Esophagus (tissue), 2 donors: Measurements from ENCODE around the gene C8G. TPM values are rescaled to one million over a fixed set of nuclear protein-coding genes. Genes with fewer than 3 reads are reported as not detected.
A peak's percentile ranks its signal among the peaks of the same experiment; 100 is the strongest.

Experiments
- H3K27ac ChIP-seq, 2 donors: one replicate each; pipeline ENCODE4 v1.5.1; 2013; ENCODE audit warnings: low read depth in 2 of 2, mild to moderate bottlenecking in 2 of 2, inconsistent platforms in 1 of 2, low read length in 1 of 2, moderate library complexity in 1 of 2
- H3K27me3 ChIP-seq, 2 donors: one replicate each; pipeline ENCODE4 v1.6.1; 2013; ENCODE audit warnings: low read length in 2 of 2, control low read depth in 1 of 2, mild to moderate bottlenecking in 1 of 2; ENCODE audit not compliant: insufficient read depth in 2 of 2, control insufficient read depth in 1 of 2
- H3K36me3 ChIP-seq, 2 donors: one replicate each; pipeline ENCODE4 v1.6.1; 2013; ENCODE audit warnings: low read length in 1 of 2; ENCODE audit not compliant: control insufficient read depth in 2 of 2, insufficient read depth in 2 of 2
- H3K4me1 ChIP-seq, 2 donors: one replicate each; pipeline ENCODE4 v1.6.1; 2013; ENCODE audit warnings: low read length in 1 of 2; ENCODE audit not compliant: control insufficient read depth in 2 of 2, insufficient read depth in 2 of 2
- H3K4me3 ChIP-seq, 2 donors: one replicate each; pipeline ENCODE4 v1.5.1; 2013; ENCODE audit warnings: low read length in 2 of 2, mild to moderate bottlenecking in 2 of 2, low read depth in 1 of 2, moderate library complexity in 1 of 2
- H3K9me3 ChIP-seq, 2 donors: one replicate each; pipeline ENCODE4 v1.6.1; 2013; ENCODE audit warnings: mild to moderate bottlenecking in 2 of 2, low read depth in 1 of 2, low read length in 1 of 2, moderate library complexity in 1 of 2; ENCODE audit not compliant: control insufficient read depth in 2 of 2, insufficient read depth in 1 of 2
- WGBS, 2 donors: extraction: QIAGEN DNeasy Blood & Tissue Kit; methylation state at CpG; one replicate each; pipeline ENCODE4 v1.1.7; 2013; 5-methylcytosine and 5-hydroxymethylcytosine counted together
- polyA plus RNA-seq, 2 donors: library from polyadenylated mRNA; stranded (reverse); fragments of 200-250 nt; gene quantifications; one replicate each; pipeline ENCODE4 v1.2.3, GENCODE V29; 2013
- donor health status: healthy with polysubstance abuse.
- donor health status: Bipolar disorder and iron deficiency.

C8G gene
- polyA plus RNA-seq, 2 donors, result 1.2 to 1.8 TPM

- H3K4me1 ChIP-seq, result peaks cover 6 to 12% of the 10 kb centered on the region in 2 donors
- 89% methylated on average over 26 to 28 of the region's 28 CpGs for WGBS, 2 donors
- H3K4me3 ChIP-seq, result no peak overlapping the region
- H3K27me3 ChIP-seq, result no peaks in the 10 kb centered on the region
- H3K36me3 ChIP-seq, result no peaks in the 10 kb centered on the region
- no peak overlapping the region for H3K27ac ChIP-seq
- H3K9me3 ChIP-seq, result no peaks in the 10 kb centered on the region
These were observed 14.1 kb downstream of the C8G start for GRCh38 chr9:136958898-136959850.

- peaks cover 6 to 15% of the 10 kb centered on the region in 2 donors for H3K4me1 ChIP-seq
- no peaks in the 10 kb centered on the region for H3K9me3 ChIP-seq
- H3K27ac ChIP-seq, result no peak overlapping the region
- H3K4me3 ChIP-seq, result no peak overlapping the region
- no peaks in the 10 kb centered on the region for H3K36me3 ChIP-seq
- 81% methylated on average over 19 of the region's 19 CpGs for WGBS, 2 donors
- no peaks in the 10 kb centered on the region for H3K27me3 ChIP-seq
These were observed 15.3 kb downstream of the C8G start for GRCh38 chr9:136960212-136960937.

GRCh38 chr9:136960938-136961275 lies 15.9 kb downstream of the C8G start:
- Histone ChIP-seq H3K9me3 (no peaks in the 10 kb centered on the region), H3K4me1 (peaks cover 6 to 16% of the 10 kb centered on the region in 2 donors), H3K27me3 (no peaks in the 10 kb centered on the region), H3K36me3 (no peaks in the 10 kb centered on the region), H3K27ac (no peak overlapping the region), H3K4me3 (no peak overlapping the region)
- 74 to 76% methylated on average over 15 of the region's 15 CpGs for WGBS, 2 donors

- Histone ChIP-seq H3K27ac (peak overlapping the region in 1 of 2 donors; percentile 26), H3K4me1 (peaks cover 6 to 17% of the 10 kb centered on the region in 2 donors), H3K36me3 (no peaks in the 10 kb centered on the region), H3K4me3 (no peak overlapping the region), H3K9me3 (no peaks in the 10 kb centered on the region), H3K27me3 (no peaks in the 10 kb centered on the region)
- 50 to 57% methylated on average over 21 to 23 of the region's 23 CpGs for WGBS, 2 donors
These were observed 16.4 kb downstream of the C8G start for GRCh38 chr9:136961279-136962065.

- H3K36me3 ChIP-seq, result no peaks in the 10 kb centered on the region
- H3K4me3 ChIP-seq, result no peak overlapping the region
- H3K4me1 ChIP-seq, result peaks cover 6 to 17% of the 10 kb centered on the region in 2 donors
- no peaks in the 10 kb centered on the region for H3K9me3 ChIP-seq
- no peaks in the 10 kb centered on the region for H3K27me3 ChIP-seq
- 95 to 96% methylated on average over 9 of the region's 9 CpGs for WGBS, 2 donors
- H3K27ac ChIP-seq, result no peak overlapping the region
These were observed 17.1 kb downstream of the C8G start for GRCh38 chr9:136962163-136962562.

GRCh38 chr9:136962701-136963248 lies 17.7 kb downstream of the C8G start:
- WGBS, 2 donors, result 86 to 87% methylated on average over 11 of the region's 11 CpGs
- H3K36me3 ChIP-seq, result no peaks in the 10 kb centered on the region
- peaks cover 6 to 17% of the 10 kb centered on the region in 2 donors for H3K4me1 ChIP-seq

GRCh38 chr9:136963341-136963740 lies 18.3 kb downstream of the C8G start:
- Histone ChIP-seq H3K27me3 (no peaks in the 10 kb centered on the region), H3K4me3 (no peak overlapping the region), H3K36me3 (no peaks in the 10 kb centered on the region), H3K4me1 (peaks cover 6 to 17% of the 10 kb centered on the region in 2 donors), H3K27ac (peak overlapping the region in 1 of 2 donors; percentile 6), H3K9me3 (no peaks in the 10 kb centered on the region)
- WGBS, 2 donors, result 77 to 85% methylated on average over 15 of the region's 15 CpGs

More at GRCh38 chr9:136962701-136963248, 17.7 kb downstream of the C8G start:
- Histone ChIP-seq H3K27ac (no peak overlapping the region), H3K27me3 (no peaks in the 10 kb centered on the region), H3K9me3 (no peaks in the 10 kb centered on the region), H3K4me3 (no peak overlapping the region)

GRCh38 chr9:136963751-136964150 lies 18.7 kb downstream of the C8G start:
- H3K4me1 ChIP-seq, result peaks cover 6 to 17% of the 10 kb centered on the region in 2 donors
- no peaks in the 10 kb centered on the region for H3K9me3 ChIP-seq
- no peak overlapping the region for H3K4me3 ChIP-seq
- WGBS, 2 donors, result 83 to 88% methylated on average over 12 of the region's 12 CpGs
- H3K36me3 ChIP-seq, result no peaks in the 10 kb centered on the region
- H3K27ac ChIP-seq, result no peak overlapping the region
- H3K27me3 ChIP-seq, result no peaks in the 10 kb centered on the region

GRCh38 chr9:136964171-136964689 lies 19.2 kb downstream of the C8G start:
- Histone ChIP-seq H3K27me3 (no peaks in the 10 kb centered on the region), H3K27ac (no peak overlapping the region), H3K9me3 (no peaks in the 10 kb centered on the region), H3K36me3 (no peaks in the 10 kb centered on the region), H3K4me1 (peaks cover 6 to 17% of the 10 kb centered on the region in 2 donors), H3K4me3 (no peak overlapping the region)
- WGBS, 2 donors, result 49 to 56% methylated on average over 20 to 22 of the region's 22 CpGs
